ENCODE data around the gene MACROD2.
A peak's percentile ranks its signal among the peaks of the same experiment; 100 is the strongest.

The MACROD2 gene

DNA sequence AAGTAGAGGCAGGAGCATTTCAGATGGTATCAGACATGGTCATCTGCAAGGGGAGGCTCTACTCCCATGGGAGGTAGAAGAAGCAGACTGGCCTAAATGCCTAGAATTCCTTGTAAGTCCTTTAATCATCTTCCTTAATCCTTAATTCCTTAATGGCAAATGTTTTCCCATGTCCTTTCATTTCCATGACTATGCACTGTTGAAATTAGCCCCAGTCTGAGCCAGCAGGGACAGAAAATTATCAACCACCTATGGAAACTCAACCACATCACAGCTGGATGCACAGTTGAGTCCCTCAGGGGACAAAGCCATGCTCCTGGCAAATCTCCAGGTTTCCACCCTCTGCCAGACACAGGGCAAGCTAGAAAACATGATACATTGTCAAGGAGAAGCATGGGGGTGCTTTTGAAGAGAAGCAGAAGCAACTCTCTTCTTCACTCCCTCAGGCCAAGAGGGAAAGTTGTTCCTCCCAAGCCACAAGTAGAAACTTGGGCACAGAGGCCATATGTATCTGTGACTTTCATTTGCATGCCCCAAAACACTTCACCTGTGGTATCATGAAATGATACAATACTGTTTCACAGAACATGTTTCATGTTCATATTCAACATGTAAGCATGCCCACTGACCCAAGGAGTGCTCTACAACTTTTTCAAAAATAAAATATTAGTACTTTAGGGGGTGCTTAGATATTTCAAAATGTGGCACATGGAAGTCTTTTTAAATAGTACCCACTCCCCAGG is 1894.4 kb downstream of the MACROD2 start:
- FAIRE-seq = no peak
- DNase-seq (ENCODE audit: extremely low spot score, insufficient read length, low read depth) = no peak

DNA sequence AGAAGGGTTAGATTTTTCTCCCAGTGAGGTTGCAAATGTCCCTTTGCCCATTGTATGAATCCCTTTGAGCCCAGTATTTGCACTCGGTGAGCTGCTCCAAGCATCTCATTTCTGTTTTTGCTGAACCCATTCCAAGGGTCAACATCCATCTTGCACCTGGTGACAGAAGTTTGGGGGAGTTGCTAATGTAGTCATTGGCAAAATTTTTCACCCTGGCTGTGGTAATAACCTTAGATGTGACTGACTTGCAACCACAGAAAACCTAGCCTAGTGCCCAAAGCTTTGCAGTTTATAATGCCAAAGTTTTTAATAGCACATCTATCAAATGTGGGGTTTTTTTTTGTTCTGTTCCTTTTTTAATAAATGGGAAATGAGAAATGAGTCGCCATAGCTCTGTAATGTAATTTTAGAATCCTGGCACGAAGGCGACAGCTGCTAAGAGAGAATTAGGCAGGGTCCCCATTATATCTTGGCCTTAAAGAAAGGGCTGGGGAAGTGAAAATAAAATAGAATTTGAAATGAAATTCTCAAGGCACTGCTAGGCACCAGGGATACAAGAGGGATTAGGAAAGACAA is 1895.2 kb downstream of the MACROD2 start:
- FAIRE-seq = no peak
- DNase-seq (ENCODE audit: extremely low spot score, insufficient read length, low read depth) = no peak

- no peak for DNase-seq (ENCODE audit: extremely low spot score, insufficient read length, low read depth)
- FAIRE-seq = no peak
These were observed 1899.8 kb downstream of the MACROD2 start for GRCh38 chr20:15895126-15895525.

GRCh38 chr20:15895560-15896084 is 1900.3 kb downstream of the MACROD2 start:
- DNase-seq (ENCODE audit: extremely low spot score, insufficient read length, low read depth) (no peak), FAIRE-seq (peak; percentile 52)

- FAIRE-seq = no peak
- DNase-seq (ENCODE audit: extremely low spot score, insufficient read length, low read depth) = no peak
These were observed 1904.7 kb downstream of the MACROD2 start for GRCh38 chr20:15899967-15900366.

- FAIRE-seq = no peak
- no peak for DNase-seq (ENCODE audit: extremely low spot score, insufficient read length, low read depth)
These were observed 1905.1 kb downstream of the MACROD2 start for GRCh38 chr20:15900443-15900842.

DNA sequence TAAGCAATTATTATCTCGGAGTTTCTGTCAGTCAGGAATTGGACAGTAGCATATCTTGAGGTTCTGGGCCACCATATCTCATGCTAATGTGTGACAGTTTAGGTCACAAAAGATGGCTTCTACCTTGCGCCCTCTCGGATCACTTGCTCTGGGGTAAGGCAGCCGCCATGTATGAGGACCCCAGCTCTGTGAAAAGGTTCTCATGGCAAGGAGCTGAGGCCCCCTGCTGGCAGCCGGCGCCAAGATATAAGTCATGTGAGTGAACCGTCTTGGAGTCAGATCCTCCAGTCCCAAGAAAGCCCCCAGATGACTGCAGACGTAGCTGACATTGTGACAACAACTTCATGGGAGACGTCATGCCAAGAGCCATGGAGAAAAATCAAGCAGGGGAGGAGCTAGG is 1907.2 kb downstream of the MACROD2 start:
- DNase-seq (ENCODE audit: extremely low spot score, insufficient read length, low read depth) (no peak), FAIRE-seq (no peak)

GRCh38 chr20:15905661-15906060 is 1910.3 kb downstream of the MACROD2 start:
- DNase-seq (ENCODE audit: extremely low spot score, insufficient read length, low read depth) = no peak
- FAIRE-seq = no peak

DNA sequence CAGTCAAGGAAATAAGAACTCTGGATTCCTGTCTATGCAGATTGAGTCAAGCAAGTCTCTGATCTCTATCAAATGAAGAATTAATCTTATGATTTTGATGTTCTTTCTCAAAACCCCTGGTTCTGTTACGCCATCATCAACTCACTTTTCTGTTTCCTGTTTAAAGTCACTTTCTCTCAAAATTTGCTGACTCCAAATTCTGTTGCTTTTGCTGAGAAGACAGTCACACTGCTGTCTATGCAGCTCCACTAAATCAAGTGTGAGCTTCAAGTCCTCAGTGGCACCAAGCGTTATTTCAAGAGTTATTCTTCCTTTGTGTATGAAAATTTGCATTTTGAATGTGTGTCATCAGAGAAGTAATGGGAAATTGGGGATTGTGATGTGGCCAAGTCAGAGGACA is 1914.7 kb downstream of the MACROD2 start:
- no peak for FAIRE-seq

GRCh38 chr20:15911581-15911980 is 1916.3 kb downstream of the MACROD2 start:
- FAIRE-seq = no peak

More for the DNA sequence above, 1914.7 kb downstream of the MACROD2 start:
- no peak for DNase-seq (ENCODE audit: extremely low spot score, insufficient read length, low read depth)

DNA sequence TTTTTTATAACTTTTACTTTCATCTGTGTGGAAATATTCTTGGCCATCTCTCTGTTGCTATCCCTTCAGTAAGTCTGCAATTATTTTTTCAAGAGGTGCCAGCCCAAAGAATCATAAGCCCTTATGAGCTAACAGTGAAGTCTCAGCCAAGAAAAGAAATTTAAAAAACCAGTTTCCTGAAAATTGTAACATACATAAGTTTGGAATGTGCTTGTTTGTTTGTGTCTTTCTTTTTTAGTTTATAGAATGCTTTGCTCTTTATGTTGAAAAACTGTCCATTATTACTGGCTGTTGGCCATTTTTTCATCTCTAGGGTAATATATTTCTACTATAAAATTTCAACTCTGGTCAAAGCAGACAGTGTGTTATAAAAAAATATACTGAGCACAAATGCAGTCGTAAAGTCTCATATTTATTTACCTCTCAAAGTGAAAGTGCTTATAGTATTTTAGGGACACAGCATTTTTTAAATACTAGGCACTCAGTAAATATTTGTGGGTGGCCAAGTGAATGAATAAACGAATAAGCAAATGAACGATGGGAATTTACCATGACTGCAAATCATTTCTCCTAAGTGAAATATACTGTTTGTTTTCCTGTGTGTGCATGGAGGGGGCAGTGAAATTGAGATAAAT is 1918.2 kb downstream of the MACROD2 start:
- FAIRE-seq = no peak
- DNase-seq (ENCODE audit: extremely low spot score, insufficient read length, low read depth) = no peak

More at GRCh38 chr20:15911581-15911980, 1916.3 kb downstream of the MACROD2 start:
- no peak for DNase-seq (ENCODE audit: extremely low spot score, insufficient read length, low read depth)

GRCh38 chr20:15916623-15917022 is 1921.3 kb downstream of the MACROD2 start:
- DNase-seq (ENCODE audit: extremely low spot score, insufficient read length, low read depth) = no peak
- FAIRE-seq = no peak

DNA sequence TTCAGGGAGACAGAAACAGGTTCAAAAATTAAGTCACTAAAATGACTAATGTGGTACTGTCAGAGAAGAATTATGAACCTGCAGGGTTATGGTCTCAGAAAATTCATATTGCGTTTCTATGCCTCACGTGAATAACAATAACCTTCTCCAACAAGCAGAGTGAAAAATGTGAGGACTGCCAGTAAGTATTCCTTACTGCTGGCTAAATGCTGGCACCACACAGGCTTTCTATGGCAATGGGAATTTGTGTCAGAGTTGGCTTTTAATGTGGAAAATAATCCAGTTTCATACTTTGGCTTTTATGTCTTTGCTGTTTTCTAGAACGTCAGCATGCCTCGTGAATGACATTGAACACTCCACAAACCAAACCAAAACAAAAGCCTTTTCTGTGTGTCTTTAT is 1922.0 kb downstream of the MACROD2 start:
- no peak for DNase-seq (ENCODE audit: extremely low spot score, insufficient read length, low read depth)
- no peak for FAIRE-seq

- DNase-seq (ENCODE audit: extremely low spot score, insufficient read length, low read depth) = no peak
- no peak for FAIRE-seq
These were observed 1923.3 kb downstream of the MACROD2 start for GRCh38 chr20:15918631-15919030.

DNA sequence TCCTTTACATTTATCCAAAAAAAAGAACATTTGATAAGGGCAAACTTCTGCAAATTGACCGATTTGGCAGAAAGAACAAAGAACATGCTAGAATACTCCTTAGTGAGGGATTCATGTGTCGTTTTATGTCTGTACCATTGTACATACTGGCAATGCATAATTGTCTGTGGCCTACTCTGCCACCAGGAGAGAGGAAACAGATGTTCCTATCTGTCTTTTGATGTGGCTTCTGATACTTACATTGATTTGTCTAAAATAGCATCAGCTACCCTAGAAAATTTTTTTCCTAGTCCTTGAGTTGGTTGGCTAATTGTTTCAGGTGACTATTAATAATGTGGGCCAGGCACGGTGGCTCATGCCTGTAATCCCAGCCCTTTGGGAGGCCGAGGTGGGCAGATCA is 1923.8 kb downstream of the MACROD2 start:
- DNase-seq (ENCODE audit: extremely low spot score, insufficient read length, low read depth) = no peak
- no peak for FAIRE-seq

- DNase-seq (ENCODE audit: extremely low spot score, insufficient read length, low read depth) (no peak), FAIRE-seq (no peak)
These were observed 1926.6 kb downstream of the MACROD2 start for GRCh38 chr20:15921930-15922329.

GRCh38 chr20:15922556-15922955 is 1927.2 kb downstream of the MACROD2 start:
- FAIRE-seq (no peak), DNase-seq (ENCODE audit: extremely low spot score, insufficient read length, low read depth) (no peak)

DNA sequence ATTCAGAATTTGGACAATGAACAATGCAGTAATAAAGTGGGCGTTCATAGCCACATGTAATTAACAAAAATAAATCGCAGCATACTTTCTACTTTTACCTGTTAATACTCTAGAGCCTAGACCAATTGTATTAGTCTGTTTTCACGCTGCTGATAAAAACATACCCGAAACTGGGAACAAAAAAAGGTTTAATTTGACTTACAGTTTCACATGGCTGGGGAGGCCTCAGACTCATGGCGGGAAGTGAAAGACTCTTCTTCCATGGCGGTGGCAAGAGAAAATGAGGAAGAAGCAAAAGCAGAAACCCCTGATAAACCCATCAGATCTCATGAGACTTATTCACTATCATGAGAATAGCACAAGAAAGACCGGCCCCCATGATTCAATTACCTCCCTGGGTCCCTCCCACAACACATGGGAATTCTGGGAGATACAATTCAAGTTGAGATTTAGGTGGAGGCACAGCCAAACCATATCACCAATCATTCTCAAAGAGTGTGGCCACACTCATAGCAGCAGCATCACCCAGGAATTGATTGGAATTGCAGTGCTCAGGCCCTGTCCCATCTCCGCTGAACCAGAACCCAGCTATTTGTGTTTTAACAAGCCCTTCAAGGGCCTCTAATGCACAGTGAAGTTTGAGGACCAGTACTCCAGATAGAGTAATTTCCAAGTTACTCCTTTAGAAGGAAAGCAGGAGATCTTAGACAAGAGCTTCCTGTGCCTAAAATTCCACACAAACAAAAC is 1927.9 kb downstream of the MACROD2 start:
- FAIRE-seq = peak; percentile 94

DNA sequence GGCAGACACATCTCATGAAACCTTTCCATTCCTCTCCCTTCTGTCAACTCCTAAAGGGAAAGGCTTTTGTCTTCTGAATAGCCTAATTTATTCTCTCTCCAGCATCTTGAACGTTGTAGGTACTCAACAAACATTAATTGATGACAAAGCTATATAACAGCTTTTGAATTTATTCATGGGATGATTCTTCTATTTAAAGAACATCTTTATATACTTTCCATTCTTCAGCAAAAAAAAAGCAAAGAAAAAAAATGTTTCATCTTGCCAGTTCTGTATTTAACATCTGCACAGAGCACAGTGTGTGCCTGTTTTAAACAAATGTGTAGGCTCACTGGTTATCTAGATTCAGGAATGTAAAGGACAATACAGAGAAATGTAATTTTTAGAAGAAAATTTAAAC is 1929.2 kb downstream of the MACROD2 start:
- DNase-seq (ENCODE audit: extremely low spot score, insufficient read length, low read depth) = no peak
- peak; percentile 38 for FAIRE-seq

More for the DNA sequence above, 1927.9 kb downstream of the MACROD2 start:
- no peak for DNase-seq (ENCODE audit: extremely low spot score, insufficient read length, low read depth)

DNA sequence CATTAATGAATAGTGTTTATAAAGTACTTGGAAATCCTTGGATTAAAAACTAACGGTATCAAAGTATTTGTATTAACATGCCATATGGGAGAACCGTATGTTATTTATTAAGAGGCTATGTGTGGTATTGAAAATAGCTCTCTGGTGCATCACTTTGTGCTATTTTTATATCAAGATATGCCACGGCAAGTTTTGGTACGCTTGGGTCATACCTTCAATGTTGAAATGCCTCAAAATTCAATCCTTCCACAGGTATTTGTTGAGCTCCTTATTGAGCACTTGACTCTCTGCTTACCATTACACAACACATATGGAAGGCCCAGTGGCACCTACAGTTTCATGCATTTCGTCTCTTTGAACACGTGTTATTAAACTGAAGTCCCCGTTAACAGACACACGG is 1930.1 kb downstream of the MACROD2 start:
- DNase-seq (ENCODE audit: extremely low spot score, insufficient read length, low read depth) (no peak), FAIRE-seq (no peak)

Data from GM18507 (cell line).